Duodenal mucosa (tissue), 2 donors: ENCODE results near the gene HOXA11.

Source experiments
- H3K27ac ChIP-seq: one replicate; pipeline ENCODE4 v1.7.0; 2013; ENCODE audit warnings: low read depth, low read length
- H3K27me3 ChIP-seq, 2 donors: one replicate each; pipeline ENCODE4 v1.7.0; 2013; ENCODE audit warnings: low read length in 2 of 2, control low read depth in 1 of 2; ENCODE audit not compliant: insufficient read depth in 2 of 2, control insufficient read depth in 1 of 2
- H3K36me3 ChIP-seq, 2 donors: one replicate each; pipeline ENCODE4 v1.7.0; 2013; ENCODE audit warnings: low read length in 2 of 2, control low read depth in 1 of 2; ENCODE audit not compliant: insufficient read depth in 2 of 2, control insufficient read depth in 1 of 2
- H3K4me1 ChIP-seq, 2 donors: one replicate each; pipeline ENCODE4 v1.7.0; 2013; ENCODE audit warnings: low read length in 2 of 2, control low read depth in 1 of 2; ENCODE audit not compliant: insufficient read depth in 2 of 2, control insufficient read depth in 1 of 2
- H3K4me3 ChIP-seq, 2 donors: one replicate each; pipeline ENCODE4 v1.7.0; 2013; ENCODE audit warnings: low read length in 2 of 2, low read depth in 1 of 2
- H3K9ac ChIP-seq, 2 donors: one replicate each; pipeline ENCODE4 v1.7.0; 2013; ENCODE audit warnings: low read length in 2 of 2, low read depth in 1 of 2
- H3K9me3 ChIP-seq, 2 donors: one replicate each; pipeline ENCODE4 v1.7.0; 2013; ENCODE audit warnings: low read length in 2 of 2, control low read depth in 1 of 2; ENCODE audit not compliant: control insufficient read depth in 1 of 2

The HOXA11 gene

GRCh38 chr7:27161214-27161720, 23.8 kb downstream of the HOXA11 start:
- Histone ChIP-seq H3K36me3 (no peaks in the 10 kb centered on the region), H3K4me1 (peaks cover 0 to 19% of the 10 kb centered on the region in 2 donors), H3K27ac (no peak overlapping the region), H3K9ac (no peak overlapping the region), H3K9me3 (no peaks in the 10 kb centered on the region), H3K27me3 (peaks cover 84 to 89% of the 10 kb centered on the region in 2 donors), H3K4me3 (peak overlapping the region; percentile 69 to 71)

GRCh38 chr7:27160546-27161213, 24.4 kb downstream of the HOXA11 start:
- Histone ChIP-seq H3K9me3 (no peaks in the 10 kb centered on the region), H3K36me3 (no peaks in the 10 kb centered on the region), H3K4me1 (peaks cover 0 to 22% of the 10 kb centered on the region in 2 donors), H3K4me3 (peak overlapping the region; percentile 69 to 71), H3K9ac (peak overlapping the region in 1 of 2 donors; percentile 54), H3K27ac (no peak overlapping the region), H3K27me3 (peaks cover 84 to 89% of the 10 kb centered on the region in 2 donors)

GRCh38 chr7:27160145-27160545, 24.9 kb downstream of the HOXA11 start:
- H3K4me1 ChIP-seq = peaks cover 3 to 25% of the 10 kb centered on the region in 2 donors
- H3K27ac ChIP-seq = no peak overlapping the region
- H3K4me3 ChIP-seq = peak overlapping the region; percentile 69 to 71
- H3K27me3 ChIP-seq = peaks cover 84 to 89% of the 10 kb centered on the region in 2 donors
- H3K36me3 ChIP-seq = no peaks in the 10 kb centered on the region
- no peaks in the 10 kb centered on the region for H3K9me3 ChIP-seq
- no peak overlapping the region for H3K9ac ChIP-seq

DNA sequence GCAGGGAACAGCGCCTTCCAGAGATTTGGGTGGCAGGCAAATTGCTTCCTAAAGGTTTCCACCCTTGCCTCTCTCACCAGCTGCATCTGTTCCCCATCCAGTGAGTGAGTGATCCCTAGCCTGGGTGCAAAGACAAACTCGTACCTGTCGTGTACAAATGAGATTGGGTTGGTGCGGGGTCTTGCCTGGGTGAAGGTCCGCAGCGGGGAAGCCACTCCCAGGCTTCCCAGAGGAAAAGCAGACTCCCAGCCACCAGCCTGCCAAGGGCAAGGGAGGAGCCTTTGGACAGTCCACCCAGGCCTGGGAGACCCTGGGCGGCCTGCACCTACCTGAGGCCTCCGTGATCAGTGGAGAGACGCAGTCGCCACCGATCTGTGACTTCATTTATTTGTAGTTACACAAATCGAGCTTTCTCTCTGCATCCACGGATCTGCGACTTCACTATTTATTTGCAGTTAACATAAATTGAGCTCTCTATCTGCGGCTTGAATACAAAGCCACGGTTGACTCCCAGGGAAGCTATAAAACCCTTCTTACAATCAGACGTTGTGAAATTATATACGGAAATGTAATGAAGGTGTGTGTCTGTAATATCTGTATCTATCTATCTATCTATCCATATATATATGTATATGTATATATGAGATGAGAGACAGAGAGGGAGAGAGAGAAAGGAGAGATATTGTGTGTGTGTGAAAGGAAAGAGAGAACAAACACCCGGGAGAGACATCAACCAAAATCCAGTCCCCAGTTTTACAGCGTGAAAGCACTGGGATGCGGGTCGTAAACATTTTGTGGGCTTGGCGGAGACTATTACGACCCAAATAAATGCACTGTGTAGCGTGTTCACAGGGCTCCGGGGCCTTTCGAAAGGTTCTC, 25.5 kb downstream of the HOXA11 start:
- H3K4me3 ChIP-seq = peak overlapping the region; percentile 69 to 71
- no peak overlapping the region for H3K27ac ChIP-seq
- H3K27me3 ChIP-seq = peaks cover 84 to 89% of the 10 kb centered on the region in 2 donors
- H3K36me3 ChIP-seq = no peaks in the 10 kb centered on the region
- no peaks in the 10 kb centered on the region for H3K9me3 ChIP-seq
- peaks cover 4 to 20% of the 10 kb centered on the region in 2 donors for H3K4me1 ChIP-seq
- no peak overlapping the region for H3K9ac ChIP-seq

GRCh38 chr7:27158436-27159265, 26.4 kb downstream of the HOXA11 start:
- Histone ChIP-seq H3K4me3 (no peak overlapping the region), H3K36me3 (no peaks in the 10 kb centered on the region), H3K4me1 (peaks cover 4 to 16% of the 10 kb centered on the region in 2 donors), H3K9me3 (no peaks in the 10 kb centered on the region), H3K27ac (no peak overlapping the region), H3K9ac (no peak overlapping the region), H3K27me3 (peaks cover 84 to 89% of the 10 kb centered on the region in 2 donors)

GRCh38 chr7:27157702-27158431, 27.2 kb downstream of the HOXA11 start:
- peak overlapping the region; percentile 10 for H3K27ac ChIP-seq
- peaks cover 84 to 89% of the 10 kb centered on the region in 2 donors for H3K27me3 ChIP-seq
- H3K36me3 ChIP-seq = no peaks in the 10 kb centered on the region
- H3K4me3 ChIP-seq = no peak overlapping the region
- no peaks in the 10 kb centered on the region for H3K9me3 ChIP-seq
- H3K9ac ChIP-seq = no peak overlapping the region
- peaks cover 4 to 16% of the 10 kb centered on the region in 2 donors for H3K4me1 ChIP-seq

DNA sequence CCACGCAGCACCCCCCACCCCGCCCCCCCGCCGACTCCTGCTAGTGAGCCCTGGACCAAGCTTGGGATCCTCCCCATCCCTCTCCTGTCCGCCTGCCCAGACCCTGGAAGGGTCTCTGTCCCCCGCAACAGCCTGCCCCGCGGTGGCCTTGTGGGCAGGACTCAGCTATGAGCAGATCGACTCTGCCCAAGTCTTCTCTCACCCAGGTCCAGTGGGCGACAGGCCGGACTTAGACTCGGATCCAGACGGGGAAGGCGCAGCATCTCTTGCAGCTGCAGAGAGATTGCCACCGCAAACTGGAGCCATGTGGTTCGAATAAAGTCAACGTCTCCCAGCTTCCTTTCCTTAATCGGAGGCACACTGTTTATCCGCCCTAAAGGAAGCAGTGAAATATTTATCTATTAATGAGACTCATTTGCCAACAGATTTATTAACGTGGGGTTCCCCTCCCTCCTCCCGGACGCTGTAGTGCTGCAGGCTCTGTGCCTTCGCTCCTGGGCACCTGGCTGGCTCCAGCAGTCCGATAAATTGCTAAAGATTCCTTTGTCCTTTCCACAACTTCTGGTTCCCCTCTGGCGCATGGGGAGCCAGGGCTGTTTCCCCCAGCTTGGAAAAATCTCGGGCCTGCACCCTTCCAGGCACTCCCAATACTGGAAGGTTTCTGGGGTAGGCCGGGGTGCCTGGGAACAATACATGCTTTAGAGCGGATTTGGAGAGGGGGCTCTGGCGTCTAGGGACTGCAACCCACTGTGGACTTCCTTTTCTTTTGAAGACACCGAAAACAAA, 27.9 kb downstream of the HOXA11 start:
- Histone ChIP-seq H3K9me3 (no peaks in the 10 kb centered on the region), H3K27me3 (peaks cover 88 to 90% of the 10 kb centered on the region in 2 donors), H3K36me3 (no peaks in the 10 kb centered on the region), H3K4me1 (peaks cover 10 to 21% of the 10 kb centered on the region in 2 donors), H3K4me3 (no peak overlapping the region), H3K9ac (no peak overlapping the region), H3K27ac (no peak overlapping the region)

GRCh38 chr7:27156508-27156898, 28.5 kb downstream of the HOXA11 start, which contains the start of gene HOXA7:
HOXA7 (minus strand) TSS chr7:27156675; CDS start chr7:27156545, 130 bp downstream.
- peak within 1 kb of the TSS; percentile 22 to 28 for H3K4me3 ChIP-seq
- no peak within 1 kb of the TSS for H3K9ac ChIP-seq
- H3K9me3 ChIP-seq = no peaks in the 10 kb centered on the region
- H3K27me3 ChIP-seq = peaks cover 88 to 91% of the 10 kb centered on the region in 2 donors
- H3K36me3 ChIP-seq = no peaks in the 10 kb centered on the region
- peak within 1 kb of the TSS; percentile 56 for H3K27ac ChIP-seq
- H3K4me1 ChIP-seq = peaks cover 14 to 27% of the 10 kb centered on the region in 2 donors
